GM19238 (cell line): ENCODE results near the gene SYCN.
A peak's percentile ranks its signal among the peaks of the same experiment; 100 is the strongest.
"Not testable (repeated sequence)": the region's sequence is repeated elsewhere in the genome, so short reads cannot be mapped to it uniquely, and the experiment has no call there.

Experiments
- DNase-seq: peaks from one replicate; pipeline ENCODE4 v3.0.0; 2011; ENCODE audit warnings: low spot score; ENCODE audit not compliant: insufficient read length

The SYCN gene, protein sequence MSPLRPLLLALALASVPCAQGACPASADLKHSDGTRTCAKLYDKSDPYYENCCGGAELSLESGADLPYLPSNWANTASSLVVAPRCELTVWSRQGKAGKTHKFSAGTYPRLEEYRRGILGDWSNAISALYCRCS

DNA sequence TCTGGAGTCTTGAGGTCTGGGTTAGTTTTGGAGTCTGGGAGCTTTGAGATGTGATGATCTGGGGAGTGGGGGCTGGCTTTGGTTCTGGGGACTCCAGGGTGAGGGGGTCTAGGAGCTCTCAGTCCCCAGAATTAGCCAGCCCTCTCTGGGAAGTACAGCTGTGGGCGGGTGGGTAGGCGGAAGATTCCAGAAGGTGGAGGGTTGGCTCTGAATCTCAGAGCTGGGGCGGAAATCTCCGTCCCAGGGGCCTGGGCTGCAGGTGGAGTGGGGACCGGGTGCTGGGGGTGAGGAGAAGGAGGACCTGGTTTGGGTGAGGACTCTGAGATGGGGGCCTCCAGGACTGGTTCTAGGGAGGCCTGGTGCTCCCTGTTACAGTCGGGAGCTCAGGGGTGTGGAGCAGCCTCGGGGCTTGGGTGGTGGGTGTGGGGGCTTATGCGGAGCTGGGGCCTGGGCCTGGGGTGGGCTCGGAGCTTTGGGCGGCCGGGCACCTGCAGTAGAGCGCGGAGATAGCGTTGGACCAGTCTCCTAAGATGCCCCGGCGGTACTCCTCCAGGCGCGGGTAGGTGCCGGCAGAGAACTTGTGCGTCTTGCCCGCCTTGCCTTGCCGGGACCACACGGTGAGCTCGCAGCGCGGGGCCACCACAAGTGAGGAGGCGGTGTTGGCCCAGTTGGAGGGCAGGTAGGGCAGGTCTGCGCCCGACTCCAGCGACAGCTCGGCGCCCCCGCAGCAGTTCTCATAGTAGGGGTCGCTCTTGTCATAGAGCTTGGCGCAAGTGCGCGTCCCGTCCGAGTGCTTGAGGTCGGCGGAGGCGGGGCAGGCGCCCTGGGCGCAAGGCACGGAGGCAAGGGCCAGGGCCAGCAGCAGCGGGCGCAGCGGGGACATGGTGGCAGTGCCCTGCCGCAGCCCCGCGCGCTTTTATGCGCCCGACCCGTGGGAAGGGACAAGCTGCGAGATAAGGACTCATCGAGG is at the start of gene SYCN:
Gene SYCN, minus strand, starts transcription at position 892 of the 970 bp plus-strand sequence. Its CDS starts 9 bp downstream, at position 883.
- no peak for DNase-seq

DNA sequence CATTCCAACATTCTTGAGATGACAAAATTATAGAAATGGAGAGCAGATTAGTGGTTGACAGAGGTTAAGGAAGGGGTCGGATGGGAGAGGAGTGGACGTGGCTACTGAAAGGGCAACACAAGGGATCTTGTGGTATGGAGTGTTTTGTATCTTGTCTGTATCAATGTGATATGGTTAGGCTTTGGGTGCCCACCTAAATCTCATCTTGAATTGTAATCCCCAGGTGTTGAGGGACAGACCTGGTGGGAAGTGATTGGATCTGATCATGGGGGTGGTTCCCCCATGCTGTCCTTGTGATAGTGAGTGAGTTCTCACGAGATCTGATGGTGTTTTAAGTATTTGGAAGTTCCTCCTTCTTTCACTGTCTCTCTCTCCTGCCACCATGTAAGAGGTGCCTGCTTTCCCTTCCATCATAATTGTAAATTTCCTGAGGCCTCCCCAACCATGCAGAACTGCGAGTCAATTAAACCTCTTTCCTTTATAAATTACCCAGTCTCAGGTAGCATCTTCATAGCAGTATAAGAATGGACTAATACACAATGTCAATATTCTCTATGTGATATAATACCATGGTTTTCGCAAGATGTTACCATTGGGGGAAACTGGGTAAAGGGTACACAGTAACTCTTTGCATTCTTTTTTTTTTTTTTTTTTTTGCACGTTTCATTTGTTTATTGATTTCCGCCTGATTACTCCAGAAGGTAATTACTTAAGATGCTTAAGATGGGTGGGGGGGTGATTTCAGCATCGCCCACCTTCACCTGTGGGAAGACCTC is 49.5 kb upstream of the SYCN start:
- DNase-seq = no peak

DNA sequence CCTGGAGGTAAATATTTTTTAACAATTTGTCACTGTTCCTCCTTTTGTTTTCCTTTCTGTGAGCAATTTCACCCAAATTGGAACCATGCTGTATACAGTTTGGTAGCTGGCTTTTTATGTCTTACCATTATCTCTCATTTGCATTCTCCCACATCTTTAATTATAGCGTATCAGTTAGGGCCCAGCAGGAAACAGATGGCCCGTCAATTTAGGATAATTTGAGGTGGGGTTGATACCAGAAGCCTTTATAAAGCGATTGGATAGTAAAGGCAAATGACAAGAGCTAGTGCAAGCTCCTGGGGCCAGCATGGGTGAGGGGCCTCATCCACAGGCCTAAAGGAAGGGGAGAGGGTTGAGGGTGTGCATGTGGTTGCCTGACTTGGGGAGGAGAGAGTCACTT is 48.4 kb upstream of the SYCN start:
- no peak for DNase-seq

- no peak for DNase-seq
These were observed 47.8 kb upstream of the SYCN start for GRCh38 chr19:39251846-39252245.

- DNase-seq = no peak
These were observed 47.0 kb upstream of the SYCN start for GRCh38 chr19:39251081-39251480.

GRCh38 chr19:39248806-39249205 is 44.7 kb upstream of the SYCN start, which contains the start of gene IFNL4:
Gene IFNL4 (minus strand): TSS chr19:39248856.
- DNase-seq = no peak

DNA sequence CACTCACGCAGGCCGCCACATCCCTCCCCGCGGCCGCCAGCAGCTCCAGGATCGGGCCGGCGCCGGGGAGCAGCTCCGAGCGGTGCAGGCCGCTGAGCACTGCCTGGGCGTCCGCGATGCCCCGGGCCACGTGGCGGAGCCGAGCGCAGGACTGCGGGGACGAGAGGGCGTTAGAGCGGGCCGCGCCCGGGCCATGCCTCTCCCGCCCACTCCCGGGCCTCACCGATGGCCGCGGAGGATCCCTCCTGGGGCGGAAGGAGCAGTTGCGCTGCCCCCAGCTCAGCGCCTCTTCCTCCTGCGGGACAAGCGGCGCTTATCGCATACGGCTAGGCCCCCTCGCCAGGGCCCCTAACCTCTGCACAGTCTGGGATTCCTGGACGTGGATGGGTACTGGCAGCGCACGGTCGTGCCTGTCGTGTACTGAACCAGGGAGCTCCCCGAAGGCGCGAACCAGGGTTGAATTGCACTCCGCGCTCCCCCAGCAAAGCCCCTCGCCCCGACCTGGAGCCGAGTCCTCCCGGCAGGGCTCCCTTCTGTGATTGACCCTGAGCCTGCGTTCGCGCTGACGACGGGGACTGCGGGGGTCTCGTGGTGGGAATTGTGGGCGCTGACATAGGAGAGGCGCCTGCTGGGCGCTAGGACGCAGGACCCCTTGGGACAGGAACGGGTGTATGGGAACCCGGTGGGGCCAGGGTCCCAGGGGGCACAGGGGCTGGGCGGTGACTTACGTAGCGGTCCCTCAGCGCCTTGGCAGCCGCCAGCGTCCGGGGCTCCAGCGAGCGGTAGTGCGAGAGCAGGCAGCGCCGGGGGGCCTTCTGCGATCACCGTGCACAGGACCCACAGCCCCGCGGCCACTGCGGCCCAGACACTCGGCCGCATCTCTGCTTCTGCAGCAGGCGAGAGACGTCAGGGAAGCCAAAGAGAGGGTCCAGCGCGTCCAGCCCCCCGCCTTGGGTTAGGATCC is 43.9 kb upstream of the SYCN start:
- no peak for DNase-seq

GRCh38 chr19:39246951-39247669 is 43.0 kb upstream of the SYCN start:
- no peak for DNase-seq

DNA sequence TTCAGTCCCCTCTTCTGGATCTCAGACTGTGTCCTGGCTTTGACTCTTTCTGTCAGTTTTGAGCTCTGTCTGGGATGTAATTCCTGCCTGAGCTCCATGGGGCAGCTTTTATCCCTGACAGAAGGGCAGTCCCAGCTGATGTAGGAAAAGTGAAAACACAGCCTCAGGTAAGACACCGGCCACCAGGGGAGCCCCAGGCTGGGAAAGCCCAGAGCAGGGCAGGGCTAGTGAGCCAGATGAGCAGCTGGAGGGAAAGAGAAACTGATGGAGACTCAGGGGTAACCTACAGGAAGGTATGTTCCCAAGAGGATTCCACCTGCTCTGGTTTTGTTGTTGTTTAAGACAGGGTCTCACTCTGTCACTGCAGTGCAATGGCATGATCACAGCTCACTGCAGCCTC is 41.1 kb upstream of the SYCN start:
- not testable (repeated sequence) for DNase-seq

- not testable (repeated sequence) for DNase-seq
These were observed 40.5 kb upstream of the SYCN start, which contains the start of gene IFNL3 for GRCh38 chr19:39244410-39245100. Gene IFNL3 (minus strand): TSS chr19:39245006. CDS start chr19:39244967, 39 bp downstream.

DNA sequence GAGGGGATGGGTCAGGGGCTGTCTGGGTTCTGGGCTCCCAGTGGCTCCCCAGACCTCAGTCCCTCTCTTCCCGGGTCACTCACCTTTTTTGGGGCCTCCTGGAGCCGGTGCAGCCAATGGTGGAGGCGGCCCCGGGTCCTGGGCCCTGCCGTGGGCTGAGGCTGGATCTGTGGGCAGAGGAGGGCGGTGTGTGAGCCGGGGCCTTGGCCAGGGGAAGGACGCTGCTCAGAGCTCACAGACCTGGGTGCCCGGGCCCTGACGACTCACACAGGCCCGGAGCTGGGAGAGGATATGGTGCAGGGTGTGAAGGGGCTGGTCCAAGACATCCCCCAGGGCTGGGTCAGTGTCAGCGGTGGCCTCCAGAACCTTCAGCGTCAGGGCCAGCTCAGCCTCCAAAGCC is 39.7 kb upstream of the SYCN start:
- not testable (repeated sequence) for DNase-seq

DNA sequence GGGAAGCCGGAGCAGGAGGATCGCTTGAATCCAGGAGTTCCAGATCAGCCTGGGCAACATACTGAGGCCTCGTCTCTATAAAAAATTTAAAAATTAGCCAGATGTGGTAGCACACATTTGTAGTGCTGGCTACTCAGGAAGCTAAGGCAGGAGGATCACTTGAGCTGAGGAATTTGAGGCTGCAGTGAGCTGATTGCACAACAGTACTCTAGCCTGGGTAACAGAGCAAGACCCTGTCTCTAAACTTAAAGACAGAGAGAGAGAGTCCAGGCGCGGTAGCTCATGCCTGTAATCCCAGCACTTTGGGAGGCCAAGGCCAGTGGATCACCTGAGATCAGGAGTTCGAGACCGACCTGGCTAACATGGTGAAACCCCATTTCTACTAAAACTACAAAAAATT is 36.4 kb upstream of the SYCN start:
- DNase-seq = no peak

DNA sequence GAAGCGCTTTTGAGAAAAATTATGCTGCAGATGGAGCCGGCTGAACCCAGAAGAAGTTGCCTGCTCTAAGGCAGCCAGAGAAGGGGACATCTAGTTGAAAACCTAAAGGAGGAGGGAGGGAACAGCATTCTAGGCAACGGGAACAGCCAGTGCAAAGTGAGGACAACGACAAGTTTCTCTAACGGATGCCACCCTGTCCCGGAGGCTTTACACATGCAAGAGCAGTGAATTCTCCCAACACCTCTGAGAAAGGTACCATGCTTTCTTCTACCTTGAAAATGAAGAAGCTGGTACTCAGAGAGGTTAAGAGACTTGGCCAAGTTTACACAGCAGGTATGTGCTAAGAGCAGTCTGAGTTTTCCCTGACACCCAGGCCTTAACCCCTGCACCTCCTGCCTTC is 34.9 kb upstream of the SYCN start:
- no peak for DNase-seq

DNA sequence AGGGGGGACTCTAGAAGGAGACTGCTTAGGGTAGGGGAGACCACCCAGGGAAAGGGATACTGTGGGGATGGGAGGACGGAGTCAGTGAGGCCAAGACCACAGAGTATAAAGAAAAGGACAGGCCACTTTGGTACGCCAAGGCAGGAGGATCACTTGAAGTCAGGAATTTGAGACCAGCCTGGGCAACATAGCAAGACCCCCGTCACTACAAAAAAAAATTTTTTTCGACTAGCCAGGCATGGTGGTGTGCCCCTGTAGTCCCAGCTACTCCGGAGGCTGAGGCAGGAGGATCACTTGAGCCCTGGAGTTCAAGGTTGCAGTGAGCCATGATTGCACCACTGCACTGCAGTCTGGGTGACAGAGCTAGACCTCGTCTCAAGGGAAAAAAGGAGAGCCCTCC is 34.1 kb upstream of the SYCN start:
- DNase-seq = no peak

GRCh38 chr19:39237200-39238184 is 33.4 kb upstream of the SYCN start:
- peak; percentile 62 for DNase-seq

DNA sequence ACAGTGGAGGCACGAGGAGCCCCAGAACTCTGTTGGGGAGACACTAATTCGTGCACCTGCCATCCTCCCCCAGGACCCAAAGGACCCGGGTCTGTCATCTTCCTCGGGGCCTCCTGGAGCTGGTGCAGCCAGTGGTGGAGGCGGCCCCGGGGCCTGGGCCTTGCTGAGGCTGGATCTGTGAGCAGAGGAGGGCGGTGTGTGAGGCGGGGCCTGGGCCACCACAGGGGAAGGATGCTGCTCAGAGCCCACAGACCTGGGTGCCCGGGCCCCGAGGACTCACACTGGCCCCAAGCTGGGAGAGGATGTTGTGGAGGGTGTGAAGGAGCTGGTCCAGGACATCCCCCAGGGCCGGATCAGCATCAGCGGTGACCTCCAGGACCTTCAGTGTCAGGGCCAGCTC is 32.5 kb upstream of the SYCN start:
- DNase-seq = no peak

GRCh38 chr19:39232708-39233107 is 28.6 kb upstream of the SYCN start:
- no peak for DNase-seq

DNA sequence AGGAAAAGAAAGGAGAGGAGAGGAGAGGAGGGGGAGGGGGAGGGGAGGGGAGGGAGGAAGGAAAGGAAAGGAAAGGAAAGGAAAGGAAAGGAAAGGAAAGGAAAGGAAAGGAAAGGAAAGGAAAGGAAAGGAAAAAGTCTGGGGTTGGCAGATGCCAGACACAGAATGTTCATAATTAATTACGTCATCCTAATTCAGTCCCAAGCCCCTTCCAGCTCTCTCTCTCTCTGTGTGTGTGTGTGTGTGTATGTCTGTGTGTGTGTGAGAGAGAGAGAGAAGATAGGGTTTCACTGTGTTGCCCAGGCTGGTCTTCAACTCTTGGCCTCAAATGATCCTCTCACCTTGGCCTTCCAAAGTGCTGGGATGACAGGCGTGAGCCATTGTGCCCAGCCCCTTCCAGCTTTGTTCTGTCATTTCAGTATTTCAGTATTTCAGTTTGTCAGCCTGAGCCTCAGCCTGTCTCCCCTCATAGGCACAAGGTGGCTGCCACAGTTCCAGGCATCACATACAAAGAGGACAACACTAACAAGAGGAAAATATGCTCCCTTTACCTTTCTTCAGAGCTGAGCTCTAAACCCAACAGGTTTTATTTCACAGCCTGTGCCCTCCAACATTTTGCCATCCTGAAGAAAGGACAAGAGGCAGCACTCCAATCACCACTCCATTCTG is 26.2 kb upstream of the SYCN start:
- no peak for DNase-seq
